Endothelial cell of umbilical vein (primary cell): Measurements from ENCODE around the gene CLIP4.

Experiments used
- CTCF ChIP-seq, 2 donors: IDR thresholded peaks; 1 replicate in 1 of 2; 2 replicates in 1 of 2; pipeline ENCODE4 v1.5.1; 2011; ENCODE audit warnings: low read length in 2 of 2, mild to moderate bottlenecking in 2 of 2, moderate library complexity in 2 of 2, control low read depth in 1 of 2, inconsistent platforms in 1 of 2, low read depth in 1 of 2; ENCODE audit not compliant: insufficient read depth in 1 of 2; ENCODE audit errors: extremely low read depth in 1 of 2
- POLR2A ChIP-seq: IDR thresholded peaks from 2 replicates; pipeline ENCODE4 v1.6.1; 2012; ENCODE audit warnings: low read depth, mild to moderate bottlenecking, control low read depth, low read length

- TF ChIP-seq CTCF (IDR thresholded peaks at IDR 0.05; ENCODE audit: extremely low read depth in 1 of 2, insufficient read depth in 1 of 2, low read depth in 1 of 2, low read length in 2 of 2) (no peak), POLR2A (no peak)
Observed at GRCh38 chr2:29082804-29083495, 32.3 kb upstream of the CLIP4 start.
